Measurements from ENCODE around the gene ZNF385D.
"Not testable (repeated sequence)": the region's sequence is repeated elsewhere in the genome, so short reads cannot be mapped to it uniquely, and the experiment has no call there.

Gene ZNF385D

GRCh38 chr3:21392526-21392925 lies 358.5 kb downstream of the ZNF385D start:
- in situ Hi-C loops (cut with MboI; ENCODE audit: low sequenced_read_pairs), result no loop called here

- in situ Hi-C loops (cut with MboI; ENCODE audit: low sequenced_read_pairs), result no loop called here
Measured at GRCh38 chr3:21390856-21391255, 360.2 kb downstream of the ZNF385D start.

GRCh38 chr3:21390136-21390535 lies 360.9 kb downstream of the ZNF385D start:
- in situ Hi-C loops (cut with MboI; ENCODE audit: low sequenced_read_pairs), result no loop called here

DNA sequence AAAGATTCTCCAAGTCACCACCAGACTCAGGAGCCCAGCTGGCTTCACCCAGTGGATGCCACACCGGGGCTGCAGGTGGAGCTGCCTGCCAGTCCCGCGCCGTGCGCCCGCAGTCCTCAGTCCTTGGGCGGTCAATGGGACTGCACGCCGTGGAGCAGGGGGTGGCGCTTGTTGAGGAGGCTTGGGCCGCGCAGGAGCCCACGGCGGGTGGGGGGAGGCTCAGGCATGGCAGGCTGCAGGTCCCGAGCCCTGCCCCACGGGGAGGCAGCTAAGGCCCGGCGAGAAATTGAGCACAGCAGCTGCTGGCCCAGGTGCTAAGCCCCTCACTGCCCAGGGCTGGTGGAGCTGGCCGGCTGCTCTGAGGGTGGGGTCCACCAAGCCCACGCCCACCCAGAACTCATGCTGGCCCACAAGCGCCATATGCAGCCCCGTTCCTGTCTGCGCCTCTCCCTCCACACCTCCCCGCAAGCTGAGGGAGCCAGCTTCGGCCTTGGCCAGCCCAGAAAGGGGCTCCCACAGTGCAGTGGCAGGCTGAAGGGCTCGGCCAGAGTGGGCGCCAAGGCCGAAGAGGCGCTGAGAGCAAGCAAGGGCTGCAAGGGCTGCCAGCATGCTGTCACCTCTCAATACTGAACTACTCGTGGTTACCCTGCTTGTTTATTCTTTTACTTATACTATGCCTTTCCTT lies 363.7 kb downstream of the ZNF385D start:
- in situ Hi-C loops (cut with MboI; ENCODE audit: low sequenced_read_pairs), result not testable (repeated sequence)

- in situ Hi-C loops (cut with MboI; ENCODE audit: low sequenced_read_pairs), result not testable (repeated sequence)
Measured at GRCh38 chr3:21378036-21378435, 373.0 kb downstream of the ZNF385D start.

- in situ Hi-C loops (cut with MboI; ENCODE audit: low sequenced_read_pairs), result no loop called here
Measured at GRCh38 chr3:21377071-21377769, 373.8 kb downstream of the ZNF385D start.

DNA sequence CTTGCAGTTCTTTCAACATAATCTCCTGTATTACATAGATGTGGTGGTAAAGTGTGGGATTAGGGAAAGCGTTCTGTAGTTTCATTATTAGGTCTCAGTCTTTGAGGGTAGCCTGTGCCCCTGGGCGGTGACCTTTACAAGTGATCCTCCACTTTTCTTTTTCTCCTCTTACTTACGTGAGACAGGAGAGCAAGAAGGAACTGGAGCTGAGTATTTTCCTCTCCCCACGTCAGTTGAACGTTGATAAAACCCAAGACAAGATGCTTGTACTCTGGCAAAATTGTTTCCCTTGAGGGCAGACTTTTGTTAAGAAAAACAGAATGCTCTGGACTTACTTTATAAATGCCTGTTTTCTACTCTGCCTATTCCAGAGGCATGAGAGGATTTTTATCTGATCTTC lies 378.7 kb downstream of the ZNF385D start:
- in situ Hi-C loops (cut with MboI; ENCODE audit: low sequenced_read_pairs), result no loop called here

Measured in HL-60/S4 (cell line).